ENCODE measurements around the gene MERTK. TPM values are rescaled to one million over a fixed set of nuclear protein-coding genes. Genes with fewer than 3 reads are reported as not detected.

MERTK gene
- total and polyA plus RNA-seq, 2 of the 13 experiments (the other 11 are each of a cell fraction or from before 2014, with no cell fraction given): 37.3 to 44.7 TPM

DNA sequence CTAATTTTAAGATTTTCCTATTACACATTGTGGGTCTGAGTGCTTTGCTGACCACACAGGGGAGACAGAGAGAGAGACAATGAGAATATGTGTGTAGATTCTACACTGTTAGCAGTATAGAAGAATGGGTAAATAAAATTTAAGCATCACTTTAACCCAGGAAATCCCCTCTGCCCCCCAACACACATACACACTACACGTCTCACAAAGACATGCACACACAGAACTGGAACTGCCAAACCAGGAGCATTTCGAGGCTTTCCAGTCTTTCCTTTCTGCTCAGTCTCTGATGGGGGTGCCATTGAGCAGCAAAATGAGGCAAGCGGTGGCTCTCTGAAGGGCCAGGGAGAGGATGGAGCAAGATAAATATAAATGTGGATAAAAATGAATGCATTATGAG lies 2.5 kb downstream of the MERTK start (continued):
- TF ChIP-seq, protein P1, sequence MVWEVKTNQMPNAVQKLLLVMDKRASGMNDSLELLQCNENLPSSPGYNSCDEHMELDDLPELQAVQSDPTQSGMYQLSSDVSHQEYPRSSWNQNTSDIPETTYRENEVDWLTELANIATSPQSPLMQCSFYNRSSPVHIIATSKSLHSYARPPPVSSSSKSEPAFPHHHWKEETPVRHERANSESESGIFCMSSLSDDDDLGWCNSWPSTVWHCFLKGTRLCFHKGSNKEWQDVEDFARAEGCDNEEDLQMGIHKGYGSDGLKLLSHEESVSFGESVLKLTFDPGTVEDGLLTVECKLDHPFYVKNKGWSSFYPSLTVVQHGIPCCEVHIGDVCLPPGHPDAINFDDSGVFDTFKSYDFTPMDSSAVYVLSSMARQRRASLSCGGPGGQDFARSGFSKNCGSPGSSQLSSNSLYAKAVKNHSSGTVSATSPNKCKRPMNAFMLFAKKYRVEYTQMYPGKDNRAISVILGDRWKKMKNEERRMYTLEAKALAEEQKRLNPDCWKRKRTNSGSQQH (CRISPR knock-in tag; IDR thresholded peaks at IDR 0.05; ENCODE audit: low read depth): 0 out of 2 replicates have a peak, but pooled peaks have one; percentile 33
- TF ChIP-seq CEBPB (IDR thresholded peaks at IDR 0.05; ENCODE audit: borderline replicate concordance, low read depth, low read length) (peak; percentile 7; the same call in 1 of the 2 replicates), TOE1 (CRISPR knock-in tag; IDR thresholded peaks at IDR 0.05) (no peak), HOXA7 (CRISPR knock-in tag; IDR thresholded peaks at IDR 0.05) (no peak), ISL2 (CRISPR knock-in tag; IDR thresholded peaks at IDR 0.05) (no peak), RARG (CRISPR knock-in tag; IDR thresholded peaks at IDR 0.05; ENCODE audit: low read depth) (no peak), ATF7 (IDR thresholded peaks at IDR 0.05) (no peak), ATF7 (CRISPR knock-in tag; IDR thresholded peaks at IDR 0.05) (no peak), SMAD3 (CRISPR knock-in tag; IDR thresholded peaks at IDR 0.05) (0 out of 2 replicates have a peak, but pooled peaks have one; percentile 35), PLRG1 (conservative IDR thresholded peaks at IDR 0.05) (no peak), REST (IDR thresholded peaks at IDR 0.05; ENCODE audit: borderline replicate concordance in 1 of 2, low read depth in 1 of 2, low read length in 2 of 2) (no peak), ZFP1 (CRISPR knock-in tag; IDR thresholded peaks at IDR 0.05) (no peak), SOX6 (IDR thresholded peaks at IDR 0.05) (no peak), SOX6 (CRISPR knock-in tag; IDR thresholded peaks at IDR 0.05) (peak; percentile 28; the same call in 1 of the 2 replicates), HNF1B (CRISPR knock-in tag; IDR thresholded peaks at IDR 0.05) (0 out of 2 replicates have a peak, but pooled peaks have one; percentile 28), DMAP1 (CRISPR knock-in tag; IDR thresholded peaks at IDR 0.05) (0 out of 2 replicates have a peak, but pooled peaks have one; percentile 31), ZMAT3 (CRISPR knock-in tag; conservative IDR thresholded peaks at IDR 0.05) (no peak), RNF2 (conservative IDR thresholded peaks at IDR 0.05; ENCODE audit: low read depth) (no peak), TRIM24 (CRISPR knock-in tag; IDR thresholded peaks at IDR 0.05) (no peak), FOXA3 (CRISPR knock-in tag; IDR thresholded peaks at IDR 0.05) (peak; percentile 32; the same call in 1 of the 2 replicates), ZNF724P (CRISPR knock-in tag; IDR thresholded peaks at IDR 0.05; ENCODE audit: borderline replicate concordance) (no peak), THYN1 (CRISPR knock-in tag; IDR thresholded peaks at IDR 0.05; ENCODE audit: borderline replicate concordance, low read depth) (no peak)
- TF ChIP-seq, protein P2, sequence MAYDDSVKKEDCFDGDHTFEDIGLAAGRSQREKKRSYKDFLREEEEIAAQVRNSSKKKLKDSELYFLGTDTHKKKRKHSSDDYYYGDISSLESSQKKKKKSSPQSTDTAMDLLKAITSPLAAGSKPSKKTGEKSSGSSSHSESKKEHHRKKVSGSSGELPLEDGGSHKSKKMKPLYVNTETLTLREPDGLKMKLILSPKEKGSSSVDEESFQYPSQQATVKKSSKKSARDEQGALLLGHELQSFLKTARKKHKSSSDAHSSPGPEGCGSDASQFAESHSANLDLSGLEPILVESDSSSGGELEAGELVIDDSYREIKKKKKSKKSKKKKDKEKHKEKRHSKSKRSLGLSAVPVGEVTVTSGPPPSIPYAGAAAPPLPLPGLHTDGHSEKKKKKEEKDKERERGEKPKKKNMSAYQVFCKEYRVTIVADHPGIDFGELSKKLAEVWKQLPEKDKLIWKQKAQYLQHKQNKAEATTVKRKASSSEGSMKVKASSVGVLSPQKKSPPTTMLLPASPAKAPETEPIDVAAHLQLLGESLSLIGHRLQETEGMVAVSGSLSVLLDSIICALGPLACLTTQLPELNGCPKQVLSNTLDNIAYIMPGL (CRISPR knock-in tag; IDR thresholded peaks at IDR 0.05; ENCODE audit: borderline replicate concordance in 1 of 2, low read depth in 1 of 2): peak; percentile 66 to 68; a peak in 2 of 4 replicates
- TF ChIP-seq, protein P3, sequence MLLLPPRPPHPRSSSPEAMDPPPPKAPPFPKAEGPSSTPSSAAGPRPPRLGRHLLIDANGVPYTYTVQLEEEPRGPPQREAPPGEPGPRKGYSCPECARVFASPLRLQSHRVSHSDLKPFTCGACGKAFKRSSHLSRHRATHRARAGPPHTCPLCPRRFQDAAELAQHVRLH (CRISPR knock-in tag; IDR thresholded peaks at IDR 0.05; ENCODE audit: borderline replicate concordance, low read depth): peak; percentile 51; the same call in 1 of the 2 replicates
